HCT116 (cell line): ENCODE data around the gene CYP3A5.

Experiments used
- CEBPB ChIP-seq: IDR thresholded peaks from 2 replicates; pipeline ENCODE4 v1.6.1; 2012; ENCODE audit warnings: low read depth
- CTCF ChIP-seq, 3 experiments: fragments of 200-600 bp in 1 of 3; sonication (generic) in 1 of 3; IDR thresholded peaks in 2 of 3; conservative IDR thresholded peaks in 1 of 3; 2 replicates each; pipeline ENCODE4 v1.5.1; 2012 to 2017; ENCODE audit warnings: low read depth in 2 of 3, low read length in 2 of 3, antibody characterized with exemption in 1 of 3, borderline replicate concordance in 1 of 3, control low read depth in 1 of 3, mild to moderate bottlenecking in 1 of 3, mixed read lengths in 1 of 3, mixed run types in 1 of 3, moderate library complexity in 1 of 3; ENCODE audit not compliant: insufficient read depth in 1 of 3
- EZH2 ChIP-seq: fragments of 200-600 bp; sonication (generic); IDR thresholded peaks from 2 replicates; pipeline ENCODE4 v1.6.1; 2017; ENCODE audit warnings: antibody characterized with exemption, mixed run types
- JUND ChIP-seq: IDR thresholded peaks from 2 replicates; pipeline ENCODE4 v1.6.1; 2012
- MAX ChIP-seq: IDR thresholded peaks from 2 replicates; pipeline ENCODE4 v1.6.1; 2012
- POLR2A ChIP-seq: IDR thresholded peaks from 2 replicates; pipeline ENCODE4 v1.7.0; 2011; ENCODE audit warnings: borderline replicate concordance; ENCODE audit not compliant: insufficient read depth, insufficient read length; ENCODE audit errors: extremely low read depth
- ZFX ChIP-seq: fragments of 450-650 bp; IDR thresholded peaks from 2 replicates; pipeline ENCODE4 v1.6.1; 2017
- TF ChIP-seq, protein P1 (sequence below): IDR thresholded peaks from 2 replicates; pipeline ENCODE4 v1.6.1; 2012

- TF ChIP-seq CTCF (IDR thresholded peaks at IDR 0.05 in 2 of 3, conservative IDR thresholded peaks at IDR 0.05 in 1 of 3; ENCODE audit: borderline replicate concordance in 1 of 3, insufficient read depth in 1 of 3, low read depth in 2 of 3, low read length in 2 of 3), result no peak
- TF ChIP-seq MAX, result no peak
- TF ChIP-seq CEBPB, result no peak
- TF ChIP-seq POLR2A, result no peak
- TF ChIP-seq ZFX, result no peak
- TF ChIP-seq, protein P1, sequence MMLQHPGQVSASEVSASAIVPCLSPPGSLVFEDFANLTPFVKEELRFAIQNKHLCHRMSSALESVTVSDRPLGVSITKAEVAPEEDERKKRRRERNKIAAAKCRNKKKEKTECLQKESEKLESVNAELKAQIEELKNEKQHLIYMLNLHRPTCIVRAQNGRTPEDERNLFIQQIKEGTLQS, result no peak
- no peak for TF ChIP-seq EZH2
- no peak for TF ChIP-seq JUND
These were observed 60.1 kb downstream of the CYP3A5 start for GRCh38 chr7:99619571-99620130.
